ENCODE data around the gene SRF.

Gene SRF

GRCh38 chr6:43147691-43148477, 23.2 kb upstream of the SRF start:
- DNase-seq, result no peak

DNA sequence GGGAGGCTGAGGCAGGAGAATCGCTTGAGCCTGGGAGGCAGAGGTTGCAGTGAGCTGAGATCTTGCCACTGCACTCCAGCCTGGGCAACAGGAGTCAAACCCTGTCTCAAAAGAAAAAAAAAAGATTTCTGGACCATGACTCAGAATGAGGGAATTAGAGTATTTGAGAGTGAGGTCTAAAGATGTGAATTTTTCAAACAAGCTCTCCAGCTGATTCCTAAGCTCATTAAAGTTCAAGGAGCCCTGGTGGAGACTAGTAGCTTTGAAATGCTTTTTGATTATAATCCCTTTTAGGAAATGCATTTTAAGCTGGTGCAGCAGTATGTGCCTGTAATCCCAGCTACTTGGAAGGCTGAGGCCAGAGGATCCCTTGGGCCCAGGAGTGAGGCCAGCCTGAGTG, 21.8 kb upstream of the SRF start:
- no peak for DNase-seq

DNA sequence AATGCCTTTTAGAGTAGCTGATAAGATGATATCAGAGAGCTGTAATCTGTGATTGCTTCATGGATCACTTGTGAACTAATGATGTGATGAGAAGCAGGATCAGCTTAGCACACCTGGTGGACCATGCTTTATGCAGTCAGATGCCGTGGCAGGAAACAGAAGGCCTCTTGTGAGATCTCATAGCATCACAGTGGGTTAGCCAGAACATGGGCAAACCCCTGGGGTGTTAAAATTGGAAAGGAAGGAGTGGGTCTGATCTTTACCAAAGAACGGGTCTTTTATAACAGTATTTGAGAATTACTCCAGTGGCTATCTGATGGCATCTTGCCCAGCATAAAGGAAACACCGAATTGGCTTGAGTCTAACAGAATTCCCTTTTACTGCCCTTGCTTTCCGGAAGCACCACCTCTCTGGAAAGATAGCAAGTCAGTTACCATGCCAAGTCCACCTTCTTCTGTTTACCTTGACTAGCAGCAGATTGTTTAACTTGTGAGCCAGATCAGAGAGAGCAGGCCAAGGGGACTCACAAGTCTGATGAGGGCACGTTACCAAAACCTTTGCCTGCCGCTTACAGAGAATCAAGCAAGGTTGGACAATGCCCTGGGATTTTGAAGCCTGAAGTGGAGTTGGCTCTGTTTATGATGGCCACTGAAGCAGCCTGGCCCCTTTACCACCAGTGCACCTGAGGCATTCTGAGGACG, 20.9 kb upstream of the SRF start:
- DNase-seq, result no peak

- DNase-seq, result no peak
These were observed 11.5 kb upstream of the SRF start for GRCh38 chr6:43159599-43159998.

DNA sequence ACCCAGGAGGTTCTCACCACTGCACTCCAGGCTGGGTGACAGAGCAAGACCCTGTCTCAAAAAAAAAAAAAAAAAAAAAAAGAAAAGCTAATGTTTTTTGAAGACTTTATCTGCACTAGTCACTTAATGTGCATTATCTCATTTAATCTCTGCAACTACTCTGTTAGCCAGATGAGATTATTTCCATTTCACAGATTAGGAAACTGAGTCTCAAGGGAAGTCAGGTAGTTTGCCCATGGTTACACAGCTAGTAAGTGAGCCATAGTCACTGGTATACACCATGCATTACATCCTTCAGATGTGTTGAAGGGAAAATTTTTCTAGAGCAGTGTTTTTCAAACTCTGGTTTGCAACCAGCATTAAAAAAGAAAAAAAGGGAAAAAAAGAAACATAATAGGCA, 7.2 kb upstream of the SRF start:
- DNase-seq, result no peak

DNA sequence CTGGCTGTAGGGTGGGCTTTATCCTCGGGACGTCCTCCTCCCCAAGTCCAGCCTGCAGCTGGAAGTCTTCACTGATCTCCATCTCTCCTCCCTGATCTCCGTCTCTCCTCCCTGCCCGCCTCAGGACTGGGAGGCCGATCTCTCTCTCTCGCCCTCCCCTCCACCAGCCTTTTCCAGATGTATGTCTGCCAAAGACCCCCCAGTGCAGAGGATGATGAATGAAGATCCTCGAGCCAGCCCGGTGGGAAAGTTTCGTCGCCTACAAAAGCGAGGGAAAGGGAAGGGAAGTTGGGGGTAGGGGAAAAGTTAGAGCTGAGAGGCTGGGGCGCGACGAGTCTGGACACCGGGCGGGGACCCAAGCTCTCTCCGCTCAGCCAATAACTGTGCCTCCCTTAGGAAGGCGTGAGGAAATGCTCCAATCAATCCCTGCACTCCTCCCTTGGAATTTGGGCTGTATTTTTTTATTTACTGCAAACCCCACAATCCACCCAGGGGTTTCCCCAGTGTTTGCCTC, 595 bp upstream of the SRF start:
- DNase-seq, result no peak

DNA sequence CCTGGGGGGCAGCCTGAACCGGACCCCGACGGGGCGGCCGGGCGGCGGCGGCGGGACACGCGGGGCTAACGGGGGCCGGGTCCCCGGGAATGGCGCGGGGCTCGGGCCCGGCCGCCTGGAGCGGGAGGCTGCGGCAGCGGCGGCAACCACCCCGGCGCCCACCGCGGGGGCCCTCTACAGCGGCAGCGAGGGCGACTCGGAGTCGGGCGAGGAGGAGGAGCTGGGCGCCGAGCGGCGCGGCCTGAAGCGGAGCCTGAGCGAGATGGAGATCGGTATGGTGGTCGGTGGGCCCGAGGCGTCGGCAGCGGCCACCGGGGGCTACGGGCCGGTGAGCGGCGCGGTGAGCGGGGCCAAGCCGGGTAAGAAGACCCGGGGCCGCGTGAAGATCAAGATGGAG, 636 bp downstream of the SRF start:
- peak; percentile 42 for DNase-seq

GRCh38 chr6:43172104-43173007, 1.3 kb downstream of the SRF start:
- peak; percentile 53 for DNase-seq

DNA sequence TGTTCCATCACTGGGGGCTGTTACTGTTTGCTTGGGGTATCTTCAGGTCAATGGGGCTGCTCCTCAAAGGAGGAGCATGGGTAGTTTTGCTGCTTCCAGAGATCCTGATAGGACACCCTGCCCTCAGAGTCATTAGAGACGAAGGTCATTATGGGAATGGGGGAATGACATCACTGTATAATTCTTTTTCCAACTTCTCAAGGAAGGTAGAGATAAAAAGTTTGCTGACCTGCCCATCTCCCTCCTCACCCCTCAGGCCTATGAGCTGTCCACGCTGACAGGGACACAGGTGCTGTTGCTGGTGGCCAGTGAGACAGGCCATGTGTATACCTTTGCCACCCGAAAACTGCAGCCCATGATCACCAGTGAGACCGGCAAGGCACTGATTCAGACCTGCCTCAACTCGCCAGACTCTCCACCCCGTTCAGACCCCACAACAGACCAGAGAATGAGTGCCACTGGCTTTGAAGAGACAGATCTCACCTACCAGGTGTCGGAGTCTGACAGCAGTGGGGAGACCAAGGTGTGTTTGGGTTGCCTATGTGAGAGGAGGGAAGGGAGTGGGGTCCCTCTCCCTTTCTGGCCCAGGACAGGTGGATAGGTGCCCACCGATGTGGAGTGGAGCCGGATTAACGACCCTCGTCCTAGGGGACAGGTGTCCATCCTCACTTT, 2.7 kb downstream of the SRF start:
- no peak for DNase-seq

GRCh38 chr6:43174263-43175112, 3.4 kb downstream of the SRF start:
- DNase-seq, result peak; percentile 97

GRCh38 chr6:43175676-43176422, 4.8 kb downstream of the SRF start:
- no peak for DNase-seq

DNA sequence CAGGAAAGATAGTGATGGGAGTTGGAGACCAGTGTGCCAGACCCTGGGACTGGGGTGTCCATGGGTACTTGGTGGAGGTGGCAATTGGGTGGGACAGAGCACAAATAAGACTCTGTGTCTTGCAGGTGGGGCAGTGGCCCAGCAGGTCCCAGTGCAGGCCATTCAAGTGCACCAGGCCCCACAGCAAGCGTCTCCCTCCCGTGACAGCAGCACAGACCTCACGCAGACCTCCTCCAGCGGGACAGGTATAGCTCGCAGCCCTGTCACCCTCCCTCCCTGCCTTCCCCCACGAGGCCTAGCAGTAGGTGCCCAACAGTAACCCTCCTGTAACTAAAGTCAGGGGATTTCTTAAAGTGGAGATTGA, 5.3 kb downstream of the SRF start:
- no peak for DNase-seq

- DNase-seq, result no peak
These were observed 7.1 kb downstream of the SRF start for GRCh38 chr6:43178150-43178549.

- DNase-seq, result no peak
These were observed 8.1 kb downstream of the SRF start for GRCh38 chr6:43178951-43179830.

- no peak for DNase-seq
These were observed 9.0 kb downstream of the SRF start for GRCh38 chr6:43180058-43180457.

GRCh38 chr6:43180985-43181384, 9.9 kb downstream of the SRF start:
- DNase-seq, result no peak

DNA sequence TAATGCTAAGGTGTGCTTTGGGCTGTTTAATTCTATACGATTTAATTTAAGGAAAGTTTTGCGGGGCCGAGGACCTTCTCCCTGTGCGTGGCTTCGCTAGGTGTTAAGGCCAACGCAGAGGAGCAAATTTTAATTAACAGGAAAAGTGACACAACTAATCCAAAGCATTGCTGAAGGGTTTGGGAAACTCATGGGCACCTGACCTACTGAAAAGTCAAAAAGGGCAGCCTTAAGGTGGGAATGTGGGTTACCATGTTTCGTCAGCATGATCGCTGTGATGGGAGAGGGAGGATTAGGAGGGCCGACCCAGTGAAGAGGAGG, 10.5 kb downstream of the SRF start:
- no peak for DNase-seq

- DNase-seq, result peak; percentile 88
These were observed 11.1 kb downstream of the SRF start, which contains the start of gene CUL9 for GRCh38 chr6:43181942-43182860. TSS of gene CUL9 (plus strand) at chr6:43182196. CDS start at chr6:43184311, 2,115 bp downstream.

- no peak for DNase-seq
These were observed 12.4 kb downstream of the SRF start for GRCh38 chr6:43183441-43183840.
